Tibial nerve (tissue), 4 donors: ENCODE measurements around the gene SYT1. TPM values are rescaled to one million over a fixed set of nuclear protein-coding genes. Genes with fewer than 3 reads are reported as not detected.

ENCODE experiments used
- DNase-seq, 2 donors: peaks; one replicate each; pipeline ENCODE4 v3.0.0-alpha.2; 2019; ENCODE audit warnings: low spot score in 2 of 2
- H3K27ac ChIP-seq, 4 donors: fragments of 200-600 bp; sonication (generic) in 3 of 4; one replicate each; pipeline ENCODE4 v1.5.1; 2017 to 2019; ENCODE audit warnings: mild to moderate bottlenecking in 1 of 4
- H3K27me3 ChIP-seq, 2 donors: fragments of 200-600 bp; sonication (generic) in 1 of 2; one replicate each; pipeline versions ENCODE4 v1.5.1 to v1.6.0; 2017 to 2019
- H3K36me3 ChIP-seq, 3 donors: fragments of 200-600 bp; sonication (generic); one replicate each; pipeline ENCODE4 v1.5.1; 2018 to 2019
- H3K4me1 ChIP-seq, 4 donors: fragments of 200-600 bp; sonication (generic) in 3 of 4; one replicate each; pipeline ENCODE4 v1.5.1; 2017 to 2019
- H3K4me3 ChIP-seq, 4 donors: fragments of 200-600 bp; sonication (generic) in 3 of 4; one replicate each; pipeline ENCODE4 v1.5.1; 2017 to 2019; ENCODE audit warnings: mild to moderate bottlenecking in 1 of 4, moderate library complexity in 1 of 4
- H3K9me3 ChIP-seq, 4 donors: fragments of 200-600 bp; sonication (generic) in 3 of 4; one replicate each; pipeline ENCODE4 v1.5.1; 2017 to 2019
- EP300 ChIP-seq, 2 donors: sonication (generic); formaldehyde crosslinking; IDR thresholded peaks; one replicate each; pipeline ENCODE4 v1.6.1; 2017; ENCODE audit warnings: antibody characterized with exemption in 2 of 2, mild to moderate bottlenecking in 1 of 2
- POLR2A ChIP-seq, 2 donors: fragments of 450-650 bp; IDR thresholded peaks; one replicate each; pipeline ENCODE4 v1.6.1; 2017; ENCODE audit warnings: antibody characterized with exemption in 2 of 2, mild to moderate bottlenecking in 2 of 2, moderate library complexity in 2 of 2
- WGBS, 2 donors: methylation state at CpG; one replicate each; pipeline ENCODE4 v1.1.5; 2018; 5-methylcytosine and 5-hydroxymethylcytosine counted together
- total RNA-seq, 4 donors: library from RNA; depleted of rRNA; stranded (reverse); fragments of >200 nt; gene quantifications; one replicate each; pipeline ENCODE4 v1.1.0, GENCODE V29; 2016
- TF ChIP-seq, protein P1 (sequence below), 5 experiments: fragments of 200-600 bp in 3 of 5; fragments of 450-650 bp in 2 of 5; sonication (generic) in 3 of 5; IDR thresholded peaks; one replicate each; pipeline ENCODE4 v1.5.1; 2016 to 2019; ENCODE audit warnings: antibody characterized with exemption in 5 of 5, mild to moderate bottlenecking in 3 of 5, moderate library complexity in 2 of 5

Gene SYT1
- total RNA-seq, 4 donors from 2014 or later: 1.8 to 10.3 (median 4.7) TPM

GRCh38 chr12:78958941-78959340, 94.4 kb downstream of the SYT1 start:
- Histone ChIP-seq H3K4me1 (no peaks in the 10 kb centered on the region), H3K27ac (no peak overlapping the region), H3K9me3 (no peaks in the 10 kb centered on the region), H3K4me3 (no peak overlapping the region), H3K36me3 (no peaks in the 10 kb centered on the region), H3K27me3 (no peaks in the 10 kb centered on the region)
- DNase-seq: no peak
- WGBS, 2 donors: 93 to 95% methylated on average over 3 of the region's 3 CpGs
- TF ChIP-seq, protein P1, sequence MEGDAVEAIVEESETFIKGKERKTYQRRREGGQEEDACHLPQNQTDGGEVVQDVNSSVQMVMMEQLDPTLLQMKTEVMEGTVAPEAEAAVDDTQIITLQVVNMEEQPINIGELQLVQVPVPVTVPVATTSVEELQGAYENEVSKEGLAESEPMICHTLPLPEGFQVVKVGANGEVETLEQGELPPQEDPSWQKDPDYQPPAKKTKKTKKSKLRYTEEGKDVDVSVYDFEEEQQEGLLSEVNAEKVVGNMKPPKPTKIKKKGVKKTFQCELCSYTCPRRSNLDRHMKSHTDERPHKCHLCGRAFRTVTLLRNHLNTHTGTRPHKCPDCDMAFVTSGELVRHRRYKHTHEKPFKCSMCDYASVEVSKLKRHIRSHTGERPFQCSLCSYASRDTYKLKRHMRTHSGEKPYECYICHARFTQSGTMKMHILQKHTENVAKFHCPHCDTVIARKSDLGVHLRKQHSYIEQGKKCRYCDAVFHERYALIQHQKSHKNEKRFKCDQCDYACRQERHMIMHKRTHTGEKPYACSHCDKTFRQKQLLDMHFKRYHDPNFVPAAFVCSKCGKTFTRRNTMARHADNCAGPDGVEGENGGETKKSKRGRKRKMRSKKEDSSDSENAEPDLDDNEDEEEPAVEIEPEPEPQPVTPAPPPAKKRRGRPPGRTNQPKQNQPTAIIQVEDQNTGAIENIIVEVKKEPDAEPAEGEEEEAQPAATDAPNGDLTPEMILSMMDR (IDR thresholded peaks at IDR 0.05): no peak
- no peak for TF ChIP-seq POLR2A (IDR thresholded peaks at IDR 0.05)
- TF ChIP-seq EP300 (IDR thresholded peaks at IDR 0.05): no peak

- no peak overlapping the region for H3K27ac ChIP-seq
- no peaks in the 10 kb centered on the region for H3K4me1 ChIP-seq
- no peak overlapping the region for H3K4me3 ChIP-seq
- WGBS, 2 donors: 65 to 66% methylated on average over 3 of the region's 3 CpGs
- no peak for TF ChIP-seq POLR2A (IDR thresholded peaks at IDR 0.05)
- no peaks in the 10 kb centered on the region for H3K36me3 ChIP-seq
- no peak for DNase-seq
- no peaks in the 10 kb centered on the region for H3K9me3 ChIP-seq
- H3K27me3 ChIP-seq: no peaks in the 10 kb centered on the region
Observed at GRCh38 chr12:78959556-78959955, 95.0 kb downstream of the SYT1 start.

DNA sequence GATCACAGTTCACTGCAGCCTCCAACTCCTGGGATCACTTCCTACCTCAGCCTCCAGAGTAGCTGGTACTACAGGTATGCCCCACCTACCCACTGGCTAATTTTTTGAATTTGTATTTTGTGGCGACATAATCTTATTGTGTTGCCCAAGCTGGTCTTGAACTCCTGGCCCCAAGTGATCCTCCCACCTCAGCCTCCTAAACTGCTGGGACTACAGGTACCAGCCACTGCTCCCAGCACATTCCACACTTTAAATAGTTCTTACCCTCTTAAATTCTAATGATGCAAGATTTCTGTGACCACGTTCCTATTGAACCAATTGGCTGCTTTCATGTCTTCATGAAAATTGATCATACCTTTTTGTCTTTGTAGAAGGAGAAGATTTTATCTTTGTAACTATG, 96.6 kb downstream of the SYT1 start:
- no peak overlapping the region for H3K4me3 ChIP-seq
- H3K4me1 ChIP-seq: no peaks in the 10 kb centered on the region
- no peak for DNase-seq
- H3K36me3 ChIP-seq: no peaks in the 10 kb centered on the region
- 98% methylated on average over 2 of the region's 2 CpGs for WGBS, 2 donors
- no peaks in the 10 kb centered on the region for H3K27me3 ChIP-seq
- H3K27ac ChIP-seq: no peak overlapping the region
- TF ChIP-seq EP300 (IDR thresholded peaks at IDR 0.05): no peak
- TF ChIP-seq POLR2A (IDR thresholded peaks at IDR 0.05): no peak
- TF ChIP-seq, protein P1 (IDR thresholded peaks at IDR 0.05): no peak
- H3K9me3 ChIP-seq: no peaks in the 10 kb centered on the region

DNA sequence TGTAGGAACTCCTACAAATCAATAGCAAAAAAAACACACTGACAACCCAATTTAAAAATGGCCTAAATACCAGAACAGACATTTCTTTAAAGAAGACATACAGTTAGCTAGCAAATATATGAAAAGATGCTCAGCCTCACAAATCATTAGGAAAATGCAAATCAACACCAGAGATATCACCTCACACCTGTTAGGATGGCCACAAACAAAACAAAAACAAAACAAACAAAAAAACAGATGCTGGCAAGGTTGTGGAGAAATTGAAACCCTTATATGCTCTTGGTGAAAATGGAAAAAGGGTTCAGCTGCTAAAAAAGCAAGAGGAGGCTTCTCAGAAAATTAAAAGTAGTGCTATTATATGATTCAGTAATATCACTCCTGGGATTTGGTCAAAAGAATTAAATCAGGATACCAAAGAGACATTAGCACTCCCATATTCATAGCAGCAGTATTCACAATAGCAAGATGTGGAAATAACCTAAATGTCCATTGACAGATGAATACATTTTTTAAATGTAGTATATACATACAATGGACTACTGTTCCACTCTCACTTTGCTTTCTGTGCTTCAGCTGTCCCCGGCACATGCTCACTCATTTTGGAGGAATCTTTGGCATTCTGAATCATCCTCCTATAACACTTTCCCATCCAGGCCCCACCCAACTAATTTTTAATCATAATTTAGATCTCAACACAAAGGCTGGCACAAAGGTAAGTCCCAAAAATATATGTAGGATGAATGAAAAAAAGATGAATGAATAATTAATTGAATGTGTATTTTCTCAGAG, 99.1 kb downstream of the SYT1 start:
- Histone ChIP-seq H3K36me3 (no peaks in the 10 kb centered on the region), H3K4me3 (no peak overlapping the region), H3K4me1 (no peaks in the 10 kb centered on the region), H3K27me3 (no peaks in the 10 kb centered on the region), H3K9me3 (no peaks in the 10 kb centered on the region), H3K27ac (no peak overlapping the region)
- WGBS, 2 donors: 27 to 45% methylated on average over 1 of the region's 1 CpG
- TF ChIP-seq EP300 (IDR thresholded peaks at IDR 0.05) (no peak), POLR2A (IDR thresholded peaks at IDR 0.05) (no peak)
- TF ChIP-seq, protein P1 (IDR thresholded peaks at IDR 0.05): no peak
- DNase-seq: no peak

DNA sequence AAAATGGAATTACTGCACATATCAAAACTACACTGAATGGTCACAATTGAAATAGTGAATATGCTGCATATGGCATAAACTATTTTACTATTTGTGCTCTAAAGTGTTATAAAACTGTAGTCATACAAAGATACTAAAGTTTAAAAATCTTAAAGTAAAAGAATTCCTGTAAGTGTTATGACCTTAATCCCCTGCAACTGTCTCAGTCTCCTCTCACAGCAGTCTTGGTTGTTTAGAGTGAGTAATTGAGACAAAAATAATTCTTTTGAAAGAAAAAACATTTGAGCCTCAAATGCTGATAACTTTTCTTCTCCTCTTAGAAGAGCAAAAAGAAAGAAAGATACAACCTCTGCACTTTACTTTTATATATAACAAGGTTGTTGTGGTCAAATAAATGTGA, 99.9 kb downstream of the SYT1 start:
- Histone ChIP-seq H3K9me3 (no peaks in the 10 kb centered on the region), H3K4me1 (no peaks in the 10 kb centered on the region), H3K27ac (no peak overlapping the region), H3K27me3 (no peaks in the 10 kb centered on the region), H3K4me3 (no peak overlapping the region), H3K36me3 (no peaks in the 10 kb centered on the region)
- TF ChIP-seq, protein P1 (IDR thresholded peaks at IDR 0.05): no peak
- no peak for TF ChIP-seq EP300 (IDR thresholded peaks at IDR 0.05)
- TF ChIP-seq POLR2A (IDR thresholded peaks at IDR 0.05): no peak
- DNase-seq: no peak
